K562 (cell line): ENCODE results near the gene LRCH1. TPM values are rescaled to one million over a fixed set of nuclear protein-coding genes. Genes with fewer than 3 reads are reported as not detected.

Source experiments
- L3MBTL2 ChIP-seq: fragments of 450-650 bp; IDR thresholded peaks from 2 replicates; pipeline ENCODE4 v1.6.1; 2016; ENCODE audit warnings: mild to moderate bottlenecking, moderate library complexity
- MEF2A ChIP-seq: IDR thresholded peaks from 2 replicates; pipeline ENCODE4 v1.6.1; 2011; ENCODE audit warnings: low read depth, mild to moderate bottlenecking, low read length, moderate library complexity; ENCODE audit not compliant: control insufficient read depth
- POLR2A ChIP-seq: fragments of 450-650 bp; conservative IDR thresholded peaks from 2 replicates; pipeline ENCODE4 v1.6.1; 2016
- POLR2AphosphoS5 ChIP-seq: IDR thresholded peaks from 2 replicates; pipeline ENCODE4 v1.6.1; 2011; ENCODE audit warnings: mild to moderate bottlenecking, low read depth, low read length, moderate library complexity; ENCODE audit not compliant: control insufficient read depth, insufficient read depth
- POLR2G ChIP-seq: fragments of 200-400 bp; formaldehyde crosslinking; IDR thresholded peaks from 2 replicates; pipeline ENCODE4 v1.6.1; 2017; ENCODE audit warnings: low read depth, mild to moderate bottlenecking, antibody characterized with exemption, low read length, moderate library complexity
- RB1 ChIP-seq: fragments of 450-650 bp; IDR thresholded peaks from 2 replicates; pipeline ENCODE4 v1.6.1; 2017; ENCODE audit warnings: low read depth, mild to moderate bottlenecking
- TAF9B ChIP-seq: fragments of 450-650 bp; IDR thresholded peaks from 2 replicates; pipeline ENCODE4 v1.6.1; 2018; ENCODE audit warnings: mild to moderate bottlenecking; ENCODE audit not compliant: partially characterized antibody
- TSC22D4 ChIP-seq: fragments of 450-650 bp; IDR thresholded peaks from 2 replicates; pipeline ENCODE4 v1.6.1; 2016; ENCODE audit warnings: missing genetic modification characterization, missing biosample characterization, control low read depth
- ZBTB1 ChIP-seq: sonication (generic); formaldehyde crosslinking; IDR thresholded peaks from 2 replicates; pipeline ENCODE4 v1.8.1; 2023; ENCODE audit warnings: missing genetic modification reagents, low read depth, mild to moderate bottlenecking, borderline replicate concordance
- ZNF143 ChIP-seq: sonication (generic); formaldehyde crosslinking; IDR thresholded peaks from 2 replicates; pipeline ENCODE4 v1.9.0; 2022; ENCODE audit warnings: mild to moderate bottlenecking, missing genetic modification reagents
- ZNF584 ChIP-seq: fragments of 200-800 bp; sonication (Bioruptor generic); IDR thresholded peaks from 2 replicates; pipeline ENCODE4 v1.6.1; 2016; ENCODE audit warnings: low read depth, mild to moderate bottlenecking, missing genetic modification characterization, missing compliant biosample characterization
- ZNF785 ChIP-seq: fragments of 250-450 bp; sonication (Bioruptor Pico); IDR thresholded peaks from 2 replicates; pipeline ENCODE4 v1.4.0; 2020; ENCODE audit warnings: mild to moderate bottlenecking
- ZSCAN32 ChIP-seq: fragments of 450-650 bp; formaldehyde crosslinking; IDR thresholded peaks from 2 replicates; pipeline ENCODE4 v1.4.0; 2020; ENCODE audit warnings: mild to moderate bottlenecking, moderate library complexity
- polyA plus RNA-seq, 8 experiments: library from polyadenylated mRNA; depleted of rRNA in 4 of 8; stranded (reverse) in 5 of 8; unstranded in 3 of 8; fragments of >200 nt; fragmentation: Nextera tagmentation in 2 of 8; fragmentation: Illumina TruSeq in 1 of 8; extraction: Ambion mirVana in 2 of 8; extraction: Trizol in 1 of 8; gene quantifications; 2 replicates each; pipeline versions ENCODE4 v1.2.1 to v1.2.3, GENCODE V29; 2011 to 2014; ENCODE audit warnings: inconsistent platforms in 1 of 8, missing spikeins in 1 of 8
- total RNA-seq, 7 experiments: library from RNA; depleted of rRNA in 6 of 7; stranded (reverse); fragments of >200 nt in 6 of 7; fragmentation: Illumina TruSeq in 2 of 7; extraction: Trizol in 2 of 7; gene quantifications; 2 replicates each; pipeline versions ENCODE4 v1.2.1 to v1.2.3, GENCODE V29; 2011 to 2021; ENCODE audit warnings: low replicate concordance in 1 of 7
- TF ChIP-seq, protein P1 (sequence below): IDR thresholded peaks from 2 replicates; pipeline ENCODE4 v1.6.1; 2016; ENCODE audit warnings: missing genetic modification characterization, missing compliant biosample characterization
- TF ChIP-seq, protein P2 (sequence below): sonication (generic); formaldehyde crosslinking; IDR thresholded peaks from 2 replicates; pipeline ENCODE4 v1.8.0; 2023; ENCODE audit warnings: mild to moderate bottlenecking, missing genetic modification reagents
- TF ChIP-seq, protein P3 (sequence below): fragments of 450-650 bp; IDR thresholded peaks from 2 replicates; pipeline ENCODE4 v1.7.1; 2018; ENCODE audit warnings: mild to moderate bottlenecking, low read depth; ENCODE audit not compliant: partially characterized antibody
- TF ChIP-seq, protein P4 (sequence below): fragments of 250-450 bp; sonication (Bioruptor Pico); IDR thresholded peaks from 2 replicates; pipeline ENCODE4 v1.8.0; 2021; ENCODE audit warnings: moderate library complexity, mild to moderate bottlenecking, inconsistent platforms

LRCH1 gene
- total and polyA plus RNA-seq, 9 of the 15 experiments (the other 6 are each of a cell fraction or from before 2014, with no cell fraction given): 1.1 to 6.8 (median 3.7) TPM

DNA sequence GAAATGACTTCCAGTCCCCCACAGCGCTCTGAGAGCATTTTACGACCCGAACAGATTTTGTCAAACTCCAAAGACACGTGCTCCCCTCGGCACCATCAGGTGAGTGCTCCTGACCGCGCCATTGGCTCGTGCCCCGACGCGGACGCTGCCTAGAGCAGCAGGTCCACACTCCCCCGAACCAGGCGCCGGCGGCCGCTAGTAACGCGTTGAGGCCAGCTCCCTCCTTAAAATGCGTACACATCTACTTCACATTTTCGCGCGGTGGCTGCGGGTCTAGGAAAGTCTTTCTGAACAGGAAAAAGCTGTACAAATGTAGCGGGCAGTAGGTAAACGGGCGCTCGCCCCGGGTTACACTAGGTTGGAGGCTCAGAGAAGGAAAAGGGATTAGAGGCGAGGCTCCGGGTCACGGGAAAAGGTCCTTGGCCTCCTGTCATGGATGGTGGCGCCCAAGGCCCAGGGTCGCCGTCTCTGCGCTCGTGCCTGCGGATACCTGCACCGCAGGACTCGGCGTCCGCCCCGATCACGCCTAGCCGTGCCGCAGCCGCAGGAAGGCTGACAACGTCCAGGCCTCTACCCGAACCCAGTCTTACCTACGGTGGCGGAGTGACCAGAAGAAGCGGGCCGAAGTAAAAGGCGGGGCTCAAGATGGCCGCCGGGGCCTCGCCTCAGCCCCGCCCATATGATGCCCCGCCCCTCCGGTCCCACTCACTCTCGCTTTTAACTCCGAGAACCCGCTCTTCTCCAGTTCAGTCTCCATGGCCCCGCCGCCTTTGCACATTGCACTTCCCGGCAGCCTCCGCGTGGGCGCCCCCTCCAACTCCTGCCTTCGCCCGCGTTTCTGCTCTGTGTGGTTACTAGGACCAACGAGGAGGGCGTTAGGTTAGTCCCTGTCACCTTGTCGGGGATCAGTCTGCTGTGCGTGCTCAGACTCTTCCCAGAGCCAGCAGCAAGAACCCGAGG lies 243.8 kb downstream of the LRCH1 start, which contains the start of gene ESD (continued):
- peak; percentile 91 for TF ChIP-seq L3MBTL2
- TF ChIP-seq, protein P1, sequence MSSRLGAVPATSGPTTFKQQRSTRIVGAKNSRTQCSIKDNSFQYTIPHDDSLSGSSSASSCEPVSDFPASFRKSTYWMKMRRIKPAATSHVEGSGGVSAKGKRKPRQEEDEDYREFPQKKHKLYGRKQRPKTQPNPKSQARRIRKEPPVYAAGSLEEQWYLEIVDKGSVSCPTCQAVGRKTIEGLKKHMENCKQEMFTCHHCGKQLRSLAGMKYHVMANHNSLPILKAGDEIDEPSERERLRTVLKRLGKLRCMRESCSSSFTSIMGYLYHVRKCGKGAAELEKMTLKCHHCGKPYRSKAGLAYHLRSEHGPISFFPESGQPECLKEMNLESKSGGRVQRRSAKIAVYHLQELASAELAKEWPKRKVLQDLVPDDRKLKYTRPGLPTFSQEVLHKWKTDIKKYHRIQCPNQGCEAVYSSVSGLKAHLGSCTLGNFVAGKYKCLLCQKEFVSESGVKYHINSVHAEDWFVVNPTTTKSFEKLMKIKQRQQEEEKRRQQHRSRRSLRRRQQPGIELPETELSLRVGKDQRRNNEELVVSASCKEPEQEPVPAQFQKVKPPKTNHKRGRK (tag): no peak
- TF ChIP-seq TSC22D4 (tag): no peak
- peak; percentile 35 for TF ChIP-seq TAF9B
- peak; percentile 80 for TF ChIP-seq POLR2A
- no peak for TF ChIP-seq ZSCAN32 (CRISPR knock-in tag)
- no peak for TF ChIP-seq MEF2A
- TF ChIP-seq ZNF143: peak; percentile 76
- 0 out of 2 replicates have a peak, but pooled peaks have one; percentile 30 for TF ChIP-seq RB1
- no peak for TF ChIP-seq ZBTB1 (CRISPR knock-in tag)
- peak; percentile 54; the same call in 1 of the 2 replicates for TF ChIP-seq POLR2AphosphoS5
- TF ChIP-seq POLR2G: peak; percentile 89
- TF ChIP-seq, protein P2, sequence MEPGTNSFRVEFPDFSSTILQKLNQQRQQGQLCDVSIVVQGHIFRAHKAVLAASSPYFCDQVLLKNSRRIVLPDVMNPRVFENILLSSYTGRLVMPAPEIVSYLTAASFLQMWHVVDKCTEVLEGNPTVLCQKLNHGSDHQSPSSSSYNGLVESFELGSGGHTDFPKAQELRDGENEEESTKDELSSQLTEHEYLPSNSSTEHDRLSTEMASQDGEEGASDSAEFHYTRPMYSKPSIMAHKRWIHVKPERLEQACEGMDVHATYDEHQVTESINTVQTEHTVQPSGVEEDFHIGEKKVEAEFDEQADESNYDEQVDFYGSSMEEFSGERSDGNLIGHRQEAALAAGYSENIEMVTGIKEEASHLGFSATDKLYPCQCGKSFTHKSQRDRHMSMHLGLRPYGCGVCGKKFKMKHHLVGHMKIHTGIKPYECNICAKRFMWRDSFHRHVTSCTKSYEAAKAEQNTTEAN (CRISPR knock-in tag): no peak
- TF ChIP-seq, protein P3, sequence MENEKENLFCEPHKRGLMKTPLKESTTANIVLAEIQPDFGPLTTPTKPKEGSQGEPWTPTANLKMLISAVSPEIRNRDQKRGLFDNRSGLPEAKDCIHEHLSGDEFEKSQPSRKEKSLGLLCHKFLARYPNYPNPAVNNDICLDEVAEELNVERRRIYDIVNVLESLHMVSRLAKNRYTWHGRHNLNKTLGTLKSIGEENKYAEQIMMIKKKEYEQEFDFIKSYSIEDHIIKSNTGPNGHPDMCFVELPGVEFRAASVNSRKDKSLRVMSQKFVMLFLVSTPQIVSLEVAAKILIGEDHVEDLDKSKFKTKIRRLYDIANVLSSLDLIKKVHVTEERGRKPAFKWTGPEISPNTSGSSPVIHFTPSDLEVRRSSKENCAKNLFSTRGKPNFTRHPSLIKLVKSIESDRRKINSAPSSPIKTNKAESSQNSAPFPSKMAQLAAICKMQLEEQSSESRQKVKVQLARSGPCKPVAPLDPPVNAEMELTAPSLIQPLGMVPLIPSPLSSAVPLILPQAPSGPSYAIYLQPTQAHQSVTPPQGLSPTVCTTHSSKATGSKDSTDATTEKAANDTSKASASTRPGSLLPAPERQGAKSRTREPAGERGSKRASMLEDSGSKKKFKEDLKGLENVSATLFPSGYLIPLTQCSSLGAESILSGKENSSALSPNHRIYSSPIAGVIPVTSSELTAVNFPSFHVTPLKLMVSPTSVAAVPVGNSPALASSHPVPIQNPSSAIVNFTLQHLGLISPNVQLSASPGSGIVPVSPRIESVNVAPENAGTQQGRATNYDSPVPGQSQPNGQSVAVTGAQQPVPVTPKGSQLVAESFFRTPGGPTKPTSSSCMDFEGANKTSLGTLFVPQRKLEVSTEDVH: no peak
- peak; percentile 38; the same call in 1 of the 2 replicates for TF ChIP-seq ZNF584 (CRISPR knock-in tag)
- TF ChIP-seq, protein P4, sequence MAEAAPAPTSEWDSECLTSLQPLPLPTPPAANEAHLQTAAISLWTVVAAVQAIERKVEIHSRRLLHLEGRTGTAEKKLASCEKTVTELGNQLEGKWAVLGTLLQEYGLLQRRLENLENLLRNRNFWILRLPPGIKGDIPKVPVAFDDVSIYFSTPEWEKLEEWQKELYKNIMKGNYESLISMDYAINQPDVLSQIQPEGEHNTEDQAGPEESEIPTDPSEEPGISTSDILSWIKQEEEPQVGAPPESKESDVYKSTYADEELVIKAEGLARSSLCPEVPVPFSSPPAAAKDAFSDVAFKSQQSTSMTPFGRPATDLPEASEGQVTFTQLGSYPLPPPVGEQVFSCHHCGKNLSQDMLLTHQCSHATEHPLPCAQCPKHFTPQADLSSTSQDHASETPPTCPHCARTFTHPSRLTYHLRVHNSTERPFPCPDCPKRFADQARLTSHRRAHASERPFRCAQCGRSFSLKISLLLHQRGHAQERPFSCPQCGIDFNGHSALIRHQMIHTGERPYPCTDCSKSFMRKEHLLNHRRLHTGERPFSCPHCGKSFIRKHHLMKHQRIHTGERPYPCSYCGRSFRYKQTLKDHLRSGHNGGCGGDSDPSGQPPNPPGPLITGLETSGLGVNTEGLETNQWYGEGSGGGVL: no peak
- no peak for TF ChIP-seq ZNF785 (CRISPR knock-in tag)
